H1 (cell line): ENCODE data around the gene KDR.

ENCODE experiments used
- BACH1 ChIP-seq: IDR thresholded peaks from 2 replicates; pipeline ENCODE4 v1.6.1; 2012; ENCODE audit warnings: low read length, improper control_type of control experiment
- PHF8 ChIP-seq: fragments of 200-600 bp; sonication (generic); conservative IDR thresholded peaks from 2 replicates; pipeline ENCODE4 v1.7.1; 2012; ENCODE audit warnings: low read depth, mild to moderate bottlenecking, inconsistent platforms, low read length, moderate library complexity
- RBBP5 ChIP-seq: IDR thresholded peaks from 2 replicates; pipeline ENCODE4 v1.7.1; 2012; ENCODE audit warnings: low read depth, mild to moderate bottlenecking, inconsistent platforms, low read length, moderate library complexity, borderline replicate concordance
- SRF ChIP-seq: IDR thresholded peaks from 2 replicates; pipeline ENCODE4 v1.6.1; 2011; ENCODE audit warnings: mild to moderate bottlenecking, low read depth, low read length, moderate library complexity
- TBP ChIP-seq: IDR thresholded peaks from 2 replicates; pipeline ENCODE4 v1.6.1; 2011; ENCODE audit warnings: low read depth, low read length, improper control_type of control experiment
- TF ChIP-seq, protein P1 (sequence below), 3 experiments: IDR thresholded peaks; 1 replicate in 2 of 3; 2 replicates in 1 of 3; pipeline versions ENCODE4 v1.5.1 to v1.6.1; 2011; ENCODE audit warnings: low read length in 3 of 3, mild to moderate bottlenecking in 3 of 3, inconsistent platforms in 2 of 3, low read depth in 1 of 3, moderate library complexity in 1 of 3; ENCODE audit not compliant: insufficient read depth in 1 of 3; ENCODE audit errors: control extremely low read depth in 1 of 3

- TF ChIP-seq TBP (no peak), BACH1 (no peak), SRF (no peak), RBBP5 (no peak), PHF8 (no peak)
- TF ChIP-seq, protein P1, sequence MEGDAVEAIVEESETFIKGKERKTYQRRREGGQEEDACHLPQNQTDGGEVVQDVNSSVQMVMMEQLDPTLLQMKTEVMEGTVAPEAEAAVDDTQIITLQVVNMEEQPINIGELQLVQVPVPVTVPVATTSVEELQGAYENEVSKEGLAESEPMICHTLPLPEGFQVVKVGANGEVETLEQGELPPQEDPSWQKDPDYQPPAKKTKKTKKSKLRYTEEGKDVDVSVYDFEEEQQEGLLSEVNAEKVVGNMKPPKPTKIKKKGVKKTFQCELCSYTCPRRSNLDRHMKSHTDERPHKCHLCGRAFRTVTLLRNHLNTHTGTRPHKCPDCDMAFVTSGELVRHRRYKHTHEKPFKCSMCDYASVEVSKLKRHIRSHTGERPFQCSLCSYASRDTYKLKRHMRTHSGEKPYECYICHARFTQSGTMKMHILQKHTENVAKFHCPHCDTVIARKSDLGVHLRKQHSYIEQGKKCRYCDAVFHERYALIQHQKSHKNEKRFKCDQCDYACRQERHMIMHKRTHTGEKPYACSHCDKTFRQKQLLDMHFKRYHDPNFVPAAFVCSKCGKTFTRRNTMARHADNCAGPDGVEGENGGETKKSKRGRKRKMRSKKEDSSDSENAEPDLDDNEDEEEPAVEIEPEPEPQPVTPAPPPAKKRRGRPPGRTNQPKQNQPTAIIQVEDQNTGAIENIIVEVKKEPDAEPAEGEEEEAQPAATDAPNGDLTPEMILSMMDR (IDR thresholded peaks at IDR 0.05; ENCODE audit: control extremely low read depth in 1 of 3, insufficient read depth in 1 of 3, low read depth in 1 of 3, low read length in 3 of 3) = no peak
Measured at GRCh38 chr4:55123791-55124190, 1.6 kb downstream of the KDR start.
